ENCODE results near the gene TDRKH.

- TF ChIP-seq CTCF (IDR thresholded peaks at IDR 0.05): no peak
- TF ChIP-seq POLR2AphosphoS5 (IDR thresholded peaks at IDR 0.05): no peak
- no peak for TF ChIP-seq POLR2A (IDR thresholded peaks at IDR 0.05)
Observed at GRCh38 chr1:151774256-151774922, 15.9 kb downstream of the TDRKH start.

All from breast epithelium (tissue), 3 donors.